ENCODE measurements around the gene NUCKS1.

NUCKS1 gene

DNA sequence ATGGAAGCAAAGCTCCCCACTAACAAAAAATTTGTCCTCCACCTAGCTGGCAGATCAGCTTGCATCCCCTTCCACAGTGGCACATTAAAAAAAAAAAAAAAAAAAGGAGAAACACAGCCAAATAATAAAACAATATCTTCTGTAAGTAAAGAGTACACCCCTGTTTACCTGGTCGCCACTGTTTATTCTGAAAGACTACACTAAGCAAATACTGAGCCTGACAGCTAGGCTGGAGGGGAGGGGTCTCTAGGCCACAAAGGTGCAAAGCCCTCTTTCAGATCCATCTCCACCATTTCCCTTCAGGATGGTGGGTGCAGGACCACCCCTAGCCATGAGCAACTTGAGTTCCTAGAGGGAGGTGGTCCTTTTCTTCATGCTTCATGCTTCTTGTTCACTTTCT is 46.9 kb downstream of the NUCKS1 start:
- Histone ChIP-seq H3K4me1 (ENCODE audit: insufficient read depth, low read length, poor library complexity, severe bottlenecking) (peaks cover 42% of the 10 kb centered on the region), H3K4me2 (ENCODE audit: low read depth, low read length, poor library complexity, severe bottlenecking) (no peak overlapping the region), H3K9ac (ENCODE audit: low read depth, low read length, poor library complexity, severe bottlenecking) (no peak overlapping the region), H3K9me2 (replicated peaks; ENCODE audit: low read depth, low read length) (no peaks in the 10 kb centered on the region), H2AFZ (ENCODE audit: low read length) (no peak overlapping the region), H4K20me1 (ENCODE audit: insufficient read depth, low read length, poor library complexity, severe bottlenecking) (no peaks in the 10 kb centered on the region), H3K9me3 (ENCODE audit: insufficient read depth, low read depth, low read length) (no peaks in the 10 kb centered on the region), H3K36me3 (ENCODE audit: insufficient read depth, low read length) (no peaks in the 10 kb centered on the region), H3K4me3 (ENCODE audit: low read length, poor library complexity, severe bottlenecking) (no peak overlapping the region), H3K27me3 (ENCODE audit: insufficient read depth, low read length, poor library complexity, severe bottlenecking) (no peaks in the 10 kb centered on the region), H3K79me2 (ENCODE audit: insufficient read depth, low read length) (no peaks in the 10 kb centered on the region), H3F3A (ENCODE audit: low read depth) (no peaks in the 10 kb centered on the region)
- TF ChIP-seq, protein P1, sequence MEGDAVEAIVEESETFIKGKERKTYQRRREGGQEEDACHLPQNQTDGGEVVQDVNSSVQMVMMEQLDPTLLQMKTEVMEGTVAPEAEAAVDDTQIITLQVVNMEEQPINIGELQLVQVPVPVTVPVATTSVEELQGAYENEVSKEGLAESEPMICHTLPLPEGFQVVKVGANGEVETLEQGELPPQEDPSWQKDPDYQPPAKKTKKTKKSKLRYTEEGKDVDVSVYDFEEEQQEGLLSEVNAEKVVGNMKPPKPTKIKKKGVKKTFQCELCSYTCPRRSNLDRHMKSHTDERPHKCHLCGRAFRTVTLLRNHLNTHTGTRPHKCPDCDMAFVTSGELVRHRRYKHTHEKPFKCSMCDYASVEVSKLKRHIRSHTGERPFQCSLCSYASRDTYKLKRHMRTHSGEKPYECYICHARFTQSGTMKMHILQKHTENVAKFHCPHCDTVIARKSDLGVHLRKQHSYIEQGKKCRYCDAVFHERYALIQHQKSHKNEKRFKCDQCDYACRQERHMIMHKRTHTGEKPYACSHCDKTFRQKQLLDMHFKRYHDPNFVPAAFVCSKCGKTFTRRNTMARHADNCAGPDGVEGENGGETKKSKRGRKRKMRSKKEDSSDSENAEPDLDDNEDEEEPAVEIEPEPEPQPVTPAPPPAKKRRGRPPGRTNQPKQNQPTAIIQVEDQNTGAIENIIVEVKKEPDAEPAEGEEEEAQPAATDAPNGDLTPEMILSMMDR (conservative IDR thresholded peaks at IDR 0.05; ENCODE audit: low read length), result no peak
- TF ChIP-seq EZH2phosphoT487 (IDR thresholded peaks at IDR 0.05; ENCODE audit: borderline replicate concordance), result no peak

DNA sequence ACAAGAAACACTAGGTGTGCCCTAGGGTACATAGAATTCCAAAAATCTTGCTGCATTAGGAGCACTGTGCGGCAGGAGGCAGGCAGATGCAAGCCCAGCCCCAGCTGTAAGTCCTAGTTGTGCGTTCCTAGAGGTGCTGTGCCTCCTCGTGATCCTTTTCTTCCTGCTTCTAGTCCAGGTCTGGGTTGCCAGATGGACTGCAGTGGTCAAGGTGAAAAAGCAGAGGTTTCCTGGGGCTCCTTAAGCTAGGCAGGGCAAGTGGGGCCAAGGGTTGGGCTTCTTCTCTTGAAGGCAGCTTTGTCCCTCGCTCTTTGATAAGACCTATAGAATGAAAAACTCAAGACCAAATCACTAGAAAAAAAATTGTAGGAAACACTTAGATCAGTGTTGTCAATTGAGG is 48.1 kb downstream of the NUCKS1 start:
- TF ChIP-seq EZH2phosphoT487 (IDR thresholded peaks at IDR 0.05; ENCODE audit: borderline replicate concordance), result no peak
- TF ChIP-seq, protein P1 (conservative IDR thresholded peaks at IDR 0.05; ENCODE audit: low read length), result no peak
- no peaks in the 10 kb centered on the region for H3F3A ChIP-seq (ENCODE audit: low read depth)
- H3K9me2 ChIP-seq (replicated peaks; ENCODE audit: low read depth, low read length), result no peaks in the 10 kb centered on the region
- H3K36me3 ChIP-seq (ENCODE audit: insufficient read depth, low read length), result no peaks in the 10 kb centered on the region
- H3K4me3 ChIP-seq (ENCODE audit: low read length, poor library complexity, severe bottlenecking), result no peak overlapping the region
- H3K27me3 ChIP-seq (ENCODE audit: insufficient read depth, low read length, poor library complexity, severe bottlenecking), result no peaks in the 10 kb centered on the region
- no peaks in the 10 kb centered on the region for H4K20me1 ChIP-seq (ENCODE audit: insufficient read depth, low read length, poor library complexity, severe bottlenecking)
- H3K4me2 ChIP-seq (ENCODE audit: low read depth, low read length, poor library complexity, severe bottlenecking), result peak overlapping the region; percentile 51
- no peaks in the 10 kb centered on the region for H3K79me2 ChIP-seq (ENCODE audit: insufficient read depth, low read length)
- peak overlapping the region; percentile 71 for H3K9ac ChIP-seq (ENCODE audit: low read depth, low read length, poor library complexity, severe bottlenecking)
- H3K4me1 ChIP-seq (ENCODE audit: insufficient read depth, low read length, poor library complexity, severe bottlenecking), result peaks cover 45% of the 10 kb centered on the region
- no peak overlapping the region for H2AFZ ChIP-seq (ENCODE audit: low read length)
- H3K9me3 ChIP-seq (ENCODE audit: insufficient read depth, low read depth, low read length), result no peaks in the 10 kb centered on the region

DNA sequence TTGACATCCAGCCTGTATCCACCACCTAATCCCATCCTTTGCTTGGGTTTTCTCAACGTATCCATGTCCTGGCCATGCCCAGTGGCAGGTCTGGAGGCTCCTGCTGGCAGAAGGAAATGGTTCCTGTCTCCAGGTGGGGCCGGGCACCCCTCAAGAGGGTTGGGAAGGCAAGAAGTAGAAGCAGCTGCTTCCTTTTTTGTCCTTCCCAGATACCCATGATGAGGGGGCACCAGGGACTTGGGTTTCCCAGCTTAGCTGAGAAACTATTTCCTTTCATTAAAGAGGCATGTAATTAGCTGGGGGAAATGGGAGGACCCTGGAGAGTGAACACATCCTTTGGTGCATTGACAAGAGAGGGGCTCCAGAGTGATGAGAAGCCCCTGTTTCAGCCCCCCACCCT is 48.6 kb downstream of the NUCKS1 start:
- Histone ChIP-seq H2AFZ (ENCODE audit: low read length) (no peak overlapping the region), H3K27me3 (ENCODE audit: insufficient read depth, low read length, poor library complexity, severe bottlenecking) (no peaks in the 10 kb centered on the region), H4K20me1 (ENCODE audit: insufficient read depth, low read length, poor library complexity, severe bottlenecking) (no peaks in the 10 kb centered on the region), H3K9me2 (replicated peaks; ENCODE audit: low read depth, low read length) (no peaks in the 10 kb centered on the region), H3F3A (ENCODE audit: low read depth) (no peaks in the 10 kb centered on the region), H3K4me2 (ENCODE audit: low read depth, low read length, poor library complexity, severe bottlenecking) (peak overlapping the region; percentile 51), H3K4me3 (ENCODE audit: low read length, poor library complexity, severe bottlenecking) (peak overlapping the region; percentile 6), H3K4me1 (ENCODE audit: insufficient read depth, low read length, poor library complexity, severe bottlenecking) (peaks cover 45% of the 10 kb centered on the region), H3K36me3 (ENCODE audit: insufficient read depth, low read length) (no peaks in the 10 kb centered on the region), H3K79me2 (ENCODE audit: insufficient read depth, low read length) (no peaks in the 10 kb centered on the region), H3K9me3 (ENCODE audit: insufficient read depth, low read depth, low read length) (no peaks in the 10 kb centered on the region), H3K9ac (ENCODE audit: low read depth, low read length, poor library complexity, severe bottlenecking) (peak overlapping the region; percentile 71)
- no peak for TF ChIP-seq EZH2phosphoT487 (IDR thresholded peaks at IDR 0.05; ENCODE audit: borderline replicate concordance)
- TF ChIP-seq, protein P1 (conservative IDR thresholded peaks at IDR 0.05; ENCODE audit: low read length), result no peak
